Measurements from ENCODE around the gene WRAP73. TPM values are rescaled to one million over a fixed set of nuclear protein-coding genes. Genes with fewer than 3 reads are reported as not detected.

Gene WRAP73
- total and polyA plus RNA-seq, 9 of the 15 experiments (the other 6 are each of a cell fraction or from before 2014, with no cell fraction given): 4.3 to 51.8 (median 30.1) TPM

GRCh38 chr1:3625151-3625907, 24.6 kb downstream of the WRAP73 start (continued):
- TF ChIP-seq RBM39 (optimal IDR thresholded peaks at IDR 0.05; ENCODE audit: low read depth, low read length) (no peak), HES1 (IDR thresholded peaks at IDR 0.05; ENCODE audit: low read depth) (no peak), ZNF609 (CRISPR knock-in tag; IDR thresholded peaks at IDR 0.05; ENCODE audit: borderline replicate concordance) (no peak), RERE (CRISPR knock-in tag; IDR thresholded peaks at IDR 0.05; ENCODE audit: borderline replicate concordance) (no peak), HNRNPH1 (optimal IDR thresholded peaks at IDR 0.05; ENCODE audit: low read depth, low read length) (no peak), NFATC3 (IDR thresholded peaks at IDR 0.05) (no peak), USF2 (CRISPR knock-in tag; IDR thresholded peaks at IDR 0.05) (no peak), BCLAF1 (IDR thresholded peaks at IDR 0.05; ENCODE audit: borderline replicate concordance in 1 of 2, control insufficient read depth in 1 of 2, low read depth in 2 of 2, low read length in 1 of 2) (no peak), EGR1 (conservative IDR thresholded peaks at IDR 0.05) (no peak), CREM (IDR thresholded peaks at IDR 0.05; ENCODE audit: low read depth) (peak; percentile 28; the same call in 1 of the 2 replicates), MCM7 (IDR thresholded peaks at IDR 0.05) (no peak)
